ENCODE measurements around the gene PIBF1.

Gene PIBF1

DNA sequence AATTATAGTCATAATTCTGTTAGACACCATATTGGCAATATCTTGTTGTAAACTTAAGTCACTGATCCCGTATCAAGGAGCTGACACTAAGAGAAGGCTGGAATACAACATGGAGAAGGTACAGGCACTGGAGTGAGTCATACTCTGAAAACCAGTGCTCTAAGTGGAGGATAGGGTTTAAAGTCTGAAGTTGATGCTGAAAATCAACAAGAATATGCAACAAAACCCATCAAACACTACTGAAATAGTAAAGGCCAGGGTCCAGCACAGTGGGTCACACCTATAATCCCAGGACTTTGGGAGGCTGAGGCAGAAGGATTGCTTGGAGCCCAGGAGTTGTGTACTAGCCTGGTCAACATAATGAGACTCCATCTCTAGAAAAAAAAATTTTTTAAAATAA, 203.7 kb downstream of the PIBF1 start:
- TF ChIP-seq, protein P1, sequence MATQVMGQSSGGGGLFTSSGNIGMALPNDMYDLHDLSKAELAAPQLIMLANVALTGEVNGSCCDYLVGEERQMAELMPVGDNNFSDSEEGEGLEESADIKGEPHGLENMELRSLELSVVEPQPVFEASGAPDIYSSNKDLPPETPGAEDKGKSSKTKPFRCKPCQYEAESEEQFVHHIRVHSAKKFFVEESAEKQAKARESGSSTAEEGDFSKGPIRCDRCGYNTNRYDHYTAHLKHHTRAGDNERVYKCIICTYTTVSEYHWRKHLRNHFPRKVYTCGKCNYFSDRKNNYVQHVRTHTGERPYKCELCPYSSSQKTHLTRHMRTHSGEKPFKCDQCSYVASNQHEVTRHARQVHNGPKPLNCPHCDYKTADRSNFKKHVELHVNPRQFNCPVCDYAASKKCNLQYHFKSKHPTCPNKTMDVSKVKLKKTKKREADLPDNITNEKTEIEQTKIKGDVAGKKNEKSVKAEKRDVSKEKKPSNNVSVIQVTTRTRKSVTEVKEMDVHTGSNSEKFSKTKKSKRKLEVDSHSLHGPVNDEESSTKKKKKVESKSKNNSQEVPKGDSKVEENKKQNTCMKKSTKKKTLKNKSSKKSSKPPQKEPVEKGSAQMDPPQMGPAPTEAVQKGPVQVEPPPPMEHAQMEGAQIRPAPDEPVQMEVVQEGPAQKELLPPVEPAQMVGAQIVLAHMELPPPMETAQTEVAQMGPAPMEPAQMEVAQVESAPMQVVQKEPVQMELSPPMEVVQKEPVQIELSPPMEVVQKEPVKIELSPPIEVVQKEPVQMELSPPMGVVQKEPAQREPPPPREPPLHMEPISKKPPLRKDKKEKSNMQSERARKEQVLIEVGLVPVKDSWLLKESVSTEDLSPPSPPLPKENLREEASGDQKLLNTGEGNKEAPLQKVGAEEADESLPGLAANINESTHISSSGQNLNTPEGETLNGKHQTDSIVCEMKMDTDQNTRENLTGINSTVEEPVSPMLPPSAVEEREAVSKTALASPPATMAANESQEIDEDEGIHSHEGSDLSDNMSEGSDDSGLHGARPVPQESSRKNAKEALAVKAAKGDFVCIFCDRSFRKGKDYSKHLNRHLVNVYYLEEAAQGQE (IDR thresholded peaks at IDR 0.05; ENCODE audit: insufficient replicate concordance, low read depth), result no peak
- no peak for TF ChIP-seq POLR2AphosphoS5 (IDR thresholded peaks at IDR 0.05; ENCODE audit: low read depth)
- no peak for DNase-seq (ENCODE audit: low read depth in 1 of 2, low spot score in 1 of 2)
- H3K27ac ChIP-seq (replicated peaks), result no peak overlapping the region

DNA sequence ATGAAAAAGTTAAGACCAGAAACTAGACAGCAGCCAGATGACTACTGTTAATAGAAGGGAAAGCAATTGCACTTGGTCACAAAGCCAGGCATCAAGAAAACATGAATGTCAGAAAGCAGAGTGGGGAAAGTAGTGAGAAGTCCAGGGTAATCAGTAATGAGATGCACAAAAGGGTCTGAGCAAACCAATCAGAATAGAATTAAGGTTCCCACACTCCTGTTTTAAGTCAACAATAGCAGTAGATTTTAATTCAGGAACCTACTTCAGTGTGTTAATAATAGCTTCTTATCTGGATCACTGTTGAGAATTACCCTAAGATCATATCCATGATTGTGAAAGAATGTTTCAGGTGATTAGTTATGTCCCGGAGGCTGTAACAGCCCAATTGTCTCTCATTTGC, 204.3 kb downstream of the PIBF1 start:
- Histone ChIP-seq H3K27ac (replicated peaks) (no peak overlapping the region), H3K27me3 (ENCODE audit: insufficient read depth, poor library complexity, severe bottlenecking) (no peaks in the 10 kb centered on the region), H3K4me3 (replicated peaks; ENCODE audit: insufficient read depth, low read length) (no peak overlapping the region)
- TF ChIP-seq POLR2AphosphoS5 (IDR thresholded peaks at IDR 0.05; ENCODE audit: low read depth), result no peak
- TF ChIP-seq SPI1 (IDR thresholded peaks at IDR 0.05; ENCODE audit: borderline replicate concordance, low read depth), result no peak
- TF ChIP-seq, protein P1 (IDR thresholded peaks at IDR 0.05; ENCODE audit: insufficient replicate concordance, low read depth), result no peak
- TF ChIP-seq, protein P2, sequence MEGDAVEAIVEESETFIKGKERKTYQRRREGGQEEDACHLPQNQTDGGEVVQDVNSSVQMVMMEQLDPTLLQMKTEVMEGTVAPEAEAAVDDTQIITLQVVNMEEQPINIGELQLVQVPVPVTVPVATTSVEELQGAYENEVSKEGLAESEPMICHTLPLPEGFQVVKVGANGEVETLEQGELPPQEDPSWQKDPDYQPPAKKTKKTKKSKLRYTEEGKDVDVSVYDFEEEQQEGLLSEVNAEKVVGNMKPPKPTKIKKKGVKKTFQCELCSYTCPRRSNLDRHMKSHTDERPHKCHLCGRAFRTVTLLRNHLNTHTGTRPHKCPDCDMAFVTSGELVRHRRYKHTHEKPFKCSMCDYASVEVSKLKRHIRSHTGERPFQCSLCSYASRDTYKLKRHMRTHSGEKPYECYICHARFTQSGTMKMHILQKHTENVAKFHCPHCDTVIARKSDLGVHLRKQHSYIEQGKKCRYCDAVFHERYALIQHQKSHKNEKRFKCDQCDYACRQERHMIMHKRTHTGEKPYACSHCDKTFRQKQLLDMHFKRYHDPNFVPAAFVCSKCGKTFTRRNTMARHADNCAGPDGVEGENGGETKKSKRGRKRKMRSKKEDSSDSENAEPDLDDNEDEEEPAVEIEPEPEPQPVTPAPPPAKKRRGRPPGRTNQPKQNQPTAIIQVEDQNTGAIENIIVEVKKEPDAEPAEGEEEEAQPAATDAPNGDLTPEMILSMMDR (IDR thresholded peaks at IDR 0.05; ENCODE audit: insufficient read depth, low read length), result no peak
- TF ChIP-seq GABPA (IDR thresholded peaks at IDR 0.05; ENCODE audit: low read depth), result no peak
- DNase-seq (ENCODE audit: low read depth in 1 of 2, low spot score in 1 of 2), result no peak

More for the DNA sequence above, 203.7 kb downstream of the PIBF1 start:
- Histone ChIP-seq H3K27me3 (ENCODE audit: insufficient read depth, poor library complexity, severe bottlenecking) (no peaks in the 10 kb centered on the region), H3K4me3 (replicated peaks; ENCODE audit: insufficient read depth, low read length) (no peak overlapping the region)

DNA sequence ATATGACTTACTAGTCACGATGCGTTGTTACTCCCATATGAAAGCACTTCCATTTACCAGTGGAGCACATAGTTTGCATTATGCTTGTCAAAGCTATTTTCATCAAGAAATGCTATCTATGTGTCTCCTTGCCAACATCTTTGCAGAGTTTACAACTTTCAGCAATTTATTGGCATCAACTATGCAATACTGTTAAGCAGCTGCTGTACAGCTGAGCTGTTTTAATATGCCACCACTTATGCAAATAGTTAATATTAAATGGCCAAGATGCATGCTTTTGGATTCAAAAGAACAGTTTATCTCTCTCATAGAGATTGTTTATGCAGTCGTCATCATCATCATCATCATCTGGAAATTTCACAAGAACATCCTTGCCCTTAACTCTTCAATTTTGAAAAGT, 209.0 kb downstream of the PIBF1 start:
- DNase-seq (ENCODE audit: low read depth in 1 of 2, low spot score in 1 of 2), result no peak
- Histone ChIP-seq H3K4me3 (replicated peaks; ENCODE audit: insufficient read depth, low read length) (no peak overlapping the region), H3K27ac (replicated peaks) (no peak overlapping the region), H3K27me3 (ENCODE audit: insufficient read depth, poor library complexity, severe bottlenecking) (no peaks in the 10 kb centered on the region)
- TF ChIP-seq SPI1 (IDR thresholded peaks at IDR 0.05; ENCODE audit: borderline replicate concordance, low read depth) (no peak), POLR2AphosphoS5 (IDR thresholded peaks at IDR 0.05; ENCODE audit: low read depth) (no peak), GABPA (IDR thresholded peaks at IDR 0.05; ENCODE audit: low read depth) (no peak)
- TF ChIP-seq, protein P1 (IDR thresholded peaks at IDR 0.05; ENCODE audit: insufficient replicate concordance, low read depth), result no peak
- TF ChIP-seq, protein P2 (IDR thresholded peaks at IDR 0.05; ENCODE audit: insufficient read depth, low read length), result no peak

DNA sequence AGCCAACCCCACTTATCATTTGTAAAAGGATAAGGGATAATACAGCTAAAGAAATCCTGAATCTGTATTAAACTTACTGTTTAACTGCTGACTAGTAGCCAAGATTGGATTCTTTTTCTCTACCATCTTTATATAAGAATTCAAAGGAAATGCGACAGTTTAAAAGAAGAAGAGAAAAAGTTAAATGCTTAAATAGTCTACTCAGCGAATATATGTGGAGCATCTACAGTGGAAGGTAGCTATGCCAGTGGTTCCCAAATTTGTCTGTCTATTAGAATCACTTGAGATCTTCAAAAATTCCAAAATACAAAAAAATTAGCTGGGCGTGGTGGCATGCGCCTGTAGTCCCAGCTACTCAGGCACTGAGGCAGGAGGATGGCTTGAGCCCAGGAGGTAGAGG, 216.1 kb downstream of the PIBF1 start:
- TF ChIP-seq, protein P2 (IDR thresholded peaks at IDR 0.05; ENCODE audit: insufficient read depth, low read length), result no peak
- TF ChIP-seq GABPA (IDR thresholded peaks at IDR 0.05; ENCODE audit: low read depth) (no peak), SPI1 (IDR thresholded peaks at IDR 0.05; ENCODE audit: borderline replicate concordance, low read depth) (no peak), POLR2AphosphoS5 (IDR thresholded peaks at IDR 0.05; ENCODE audit: low read depth) (no peak)
- TF ChIP-seq, protein P1 (IDR thresholded peaks at IDR 0.05; ENCODE audit: insufficient replicate concordance, low read depth), result no peak
- Histone ChIP-seq H3K4me3 (replicated peaks; ENCODE audit: insufficient read depth, low read length) (no peak overlapping the region), H3K27ac (replicated peaks) (no peak overlapping the region), H3K27me3 (ENCODE audit: insufficient read depth, poor library complexity, severe bottlenecking) (no peaks in the 10 kb centered on the region)
- DNase-seq (ENCODE audit: low read depth in 1 of 2, low spot score in 1 of 2), result no peak

Data from HL-60 (cell line).